ENCODE measurements around the gene ATXN7L2.
A peak's percentile ranks its signal among the peaks of the same experiment; 100 is the strongest.

ATXN7L2 gene

GRCh38 chr1:109498161-109498801 is 14.6 kb downstream of the ATXN7L2 start:
- DNase-seq (ENCODE audit: low spot score): no peak

GRCh38 chr1:109499081-109499480 is 15.4 kb downstream of the ATXN7L2 start:
- no peak for DNase-seq (ENCODE audit: low spot score)

DNA sequence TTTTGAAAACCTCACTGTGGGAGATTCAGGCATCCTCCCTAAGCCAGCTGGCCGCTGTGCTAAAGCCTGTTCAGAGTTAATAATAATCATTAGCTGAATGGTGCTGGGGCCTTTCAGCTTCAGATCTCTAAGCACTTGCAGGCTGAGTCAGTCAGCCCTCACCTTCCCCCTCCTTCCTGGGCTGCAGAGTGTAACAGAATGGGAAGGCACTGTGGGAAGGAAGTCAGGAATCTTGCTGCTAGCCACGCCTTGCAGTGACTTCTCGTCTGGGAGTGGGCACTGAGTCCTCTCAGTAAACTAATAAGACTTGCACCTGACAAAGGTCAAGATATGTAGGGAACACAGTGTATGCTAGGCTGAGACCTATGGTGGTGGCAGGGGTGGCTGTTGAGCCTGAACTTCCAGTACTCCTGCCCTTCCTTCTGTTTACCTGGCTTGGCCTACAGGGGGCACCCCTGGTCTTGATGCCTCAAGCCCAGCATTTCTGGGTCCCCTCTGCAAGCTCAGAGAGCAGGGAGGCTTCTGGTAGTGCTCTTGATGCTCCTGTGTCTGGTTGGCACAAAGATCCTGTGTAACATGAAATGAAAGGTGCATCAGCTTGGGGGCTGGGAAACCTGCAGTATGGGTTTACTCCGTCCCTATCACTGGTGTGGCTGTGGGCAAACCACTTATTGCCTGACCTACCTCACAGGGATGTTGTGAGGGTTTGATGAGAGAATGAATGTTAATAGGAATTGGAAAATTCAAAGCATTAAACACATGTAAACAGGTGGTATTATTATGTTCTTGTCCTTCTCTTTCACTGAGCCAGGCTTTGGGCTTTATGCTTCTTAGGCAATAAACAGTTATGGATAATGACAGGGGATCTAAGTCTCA is 16.2 kb downstream of the ATXN7L2 start:
- DNase-seq (ENCODE audit: low spot score): peak; percentile 34

DNA sequence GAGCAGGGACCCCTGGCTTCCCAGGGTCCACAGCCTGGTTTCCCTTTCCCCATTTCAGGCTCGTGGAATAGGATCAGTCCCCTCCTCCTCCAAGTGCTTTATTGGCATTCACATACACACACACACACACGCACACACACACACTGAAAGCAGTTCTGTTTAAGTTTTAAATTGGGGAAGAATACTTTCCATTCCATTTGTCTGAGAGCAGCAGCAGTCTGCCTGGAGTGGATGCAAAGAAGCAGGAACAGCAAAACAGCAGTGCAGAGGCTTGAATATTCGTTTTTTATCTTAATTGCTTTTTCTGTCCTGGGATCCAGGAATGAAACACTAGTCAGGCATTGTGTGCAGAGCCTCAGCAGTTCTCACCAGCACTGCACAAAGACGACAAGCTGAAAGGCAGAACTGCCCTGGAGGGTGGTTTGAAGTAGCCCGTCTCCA is 17.3 kb downstream of the ATXN7L2 start:
- no peak for DNase-seq (ENCODE audit: low spot score)

DNA sequence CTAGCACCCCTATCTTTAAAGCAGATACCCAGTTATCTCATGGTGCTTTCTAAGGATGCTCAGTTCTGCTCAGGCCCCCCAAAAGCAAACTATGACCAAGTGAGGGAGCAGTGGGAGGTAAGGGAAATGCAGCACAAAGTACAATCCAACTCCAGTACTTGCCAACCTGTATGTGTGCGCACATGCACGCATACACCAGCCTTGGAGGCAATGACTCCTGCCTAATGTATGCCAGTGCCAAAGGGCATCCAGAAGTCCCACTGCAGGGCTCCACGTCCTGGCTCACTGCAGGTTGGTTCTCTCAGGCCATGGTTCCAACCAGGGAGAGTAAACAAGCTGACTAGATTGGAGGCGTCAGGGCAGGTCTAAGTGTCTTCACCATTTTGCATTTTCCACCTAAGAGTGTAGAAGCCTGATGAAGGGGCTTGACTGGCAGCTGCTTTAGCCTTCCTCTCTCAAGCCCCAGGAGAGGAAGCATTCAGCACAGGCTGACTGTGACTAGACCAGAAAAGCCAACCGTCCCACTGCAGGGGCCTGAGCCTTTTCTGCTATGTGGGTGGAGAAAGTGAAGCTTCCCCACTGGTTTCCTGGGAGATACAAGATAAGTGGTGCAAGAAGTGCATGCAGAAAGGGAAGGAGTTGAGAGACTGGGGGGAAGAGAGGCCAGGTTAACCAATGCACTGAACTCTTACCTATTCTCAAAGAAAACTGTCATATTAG is 18.1 kb downstream of the ATXN7L2 start:
- no peak for DNase-seq (ENCODE audit: low spot score)

DNA sequence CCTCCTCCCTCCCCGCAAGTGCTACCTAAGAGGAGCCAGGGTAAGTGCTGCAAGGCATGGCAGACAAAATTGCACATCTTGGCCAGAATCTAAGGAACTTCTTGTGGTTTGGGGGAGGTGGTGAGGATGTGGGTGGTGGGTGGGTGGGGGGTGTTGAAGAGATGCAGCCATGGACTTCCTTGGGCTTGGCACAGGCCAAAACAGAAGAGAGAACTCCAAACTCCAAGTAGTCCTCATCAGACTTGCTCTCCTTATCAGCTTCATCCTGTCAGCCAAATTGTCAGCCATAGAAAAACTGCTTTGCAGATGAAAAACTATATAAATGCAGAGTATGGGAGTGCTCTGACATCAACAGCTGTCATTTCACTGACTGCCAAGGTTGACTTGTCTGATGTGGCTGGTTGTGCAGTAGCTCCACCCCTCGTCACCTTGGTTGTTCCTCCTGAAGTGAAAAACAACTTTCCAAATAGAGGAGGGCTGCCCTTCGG is 18.7 kb downstream of the ATXN7L2 start:
- peak; percentile 9 for DNase-seq (ENCODE audit: low spot score)

DNA sequence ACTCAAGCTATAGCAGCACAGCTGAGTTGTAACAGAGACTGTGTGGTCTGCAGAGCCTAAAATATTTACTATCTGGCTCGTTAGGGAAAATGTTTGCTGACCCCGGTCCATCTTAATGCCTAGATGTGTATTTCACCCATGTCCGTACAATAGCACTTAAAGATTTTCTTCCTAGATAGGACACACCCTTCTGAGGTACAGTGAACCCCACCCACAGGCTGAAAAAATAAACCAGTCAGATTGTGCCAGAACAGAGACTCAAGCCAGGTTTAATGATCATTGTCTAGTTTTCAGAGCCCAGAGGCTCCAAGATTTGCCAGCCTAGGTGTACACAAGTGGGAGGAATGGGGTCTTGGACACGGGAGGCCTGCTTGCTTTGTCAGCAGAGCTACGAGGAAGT is 20.2 kb downstream of the ATXN7L2 start:
- no peak for DNase-seq (ENCODE audit: low spot score)

DNA sequence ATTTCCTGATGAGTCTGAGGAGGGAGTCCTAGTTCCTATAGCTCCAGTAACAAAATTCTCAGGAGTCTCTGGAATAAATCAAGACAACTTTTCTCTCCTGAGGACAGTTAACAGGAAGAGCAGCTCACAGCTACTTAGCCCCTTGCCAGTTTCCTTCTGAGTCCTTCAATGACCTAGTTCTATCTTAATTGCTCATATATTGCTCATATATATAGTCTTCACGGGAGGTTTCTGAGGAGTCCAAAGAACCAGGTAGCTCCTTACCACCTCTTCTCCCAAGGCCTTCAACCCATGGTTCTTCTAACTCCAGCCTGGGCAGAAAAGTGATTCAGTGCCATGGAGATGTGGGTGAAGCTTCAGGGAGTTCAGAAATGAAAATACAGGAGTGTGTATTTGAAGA is 21.3 kb downstream of the ATXN7L2 start:
- DNase-seq (ENCODE audit: low spot score): no peak

- no peak for DNase-seq (ENCODE audit: low spot score)
Measured at GRCh38 chr1:109508001-109508872, 24.5 kb downstream of the ATXN7L2 start.

- DNase-seq (ENCODE audit: low spot score): no peak
Measured at GRCh38 chr1:109508873-109509175, 25.1 kb downstream of the ATXN7L2 start.

DNA sequence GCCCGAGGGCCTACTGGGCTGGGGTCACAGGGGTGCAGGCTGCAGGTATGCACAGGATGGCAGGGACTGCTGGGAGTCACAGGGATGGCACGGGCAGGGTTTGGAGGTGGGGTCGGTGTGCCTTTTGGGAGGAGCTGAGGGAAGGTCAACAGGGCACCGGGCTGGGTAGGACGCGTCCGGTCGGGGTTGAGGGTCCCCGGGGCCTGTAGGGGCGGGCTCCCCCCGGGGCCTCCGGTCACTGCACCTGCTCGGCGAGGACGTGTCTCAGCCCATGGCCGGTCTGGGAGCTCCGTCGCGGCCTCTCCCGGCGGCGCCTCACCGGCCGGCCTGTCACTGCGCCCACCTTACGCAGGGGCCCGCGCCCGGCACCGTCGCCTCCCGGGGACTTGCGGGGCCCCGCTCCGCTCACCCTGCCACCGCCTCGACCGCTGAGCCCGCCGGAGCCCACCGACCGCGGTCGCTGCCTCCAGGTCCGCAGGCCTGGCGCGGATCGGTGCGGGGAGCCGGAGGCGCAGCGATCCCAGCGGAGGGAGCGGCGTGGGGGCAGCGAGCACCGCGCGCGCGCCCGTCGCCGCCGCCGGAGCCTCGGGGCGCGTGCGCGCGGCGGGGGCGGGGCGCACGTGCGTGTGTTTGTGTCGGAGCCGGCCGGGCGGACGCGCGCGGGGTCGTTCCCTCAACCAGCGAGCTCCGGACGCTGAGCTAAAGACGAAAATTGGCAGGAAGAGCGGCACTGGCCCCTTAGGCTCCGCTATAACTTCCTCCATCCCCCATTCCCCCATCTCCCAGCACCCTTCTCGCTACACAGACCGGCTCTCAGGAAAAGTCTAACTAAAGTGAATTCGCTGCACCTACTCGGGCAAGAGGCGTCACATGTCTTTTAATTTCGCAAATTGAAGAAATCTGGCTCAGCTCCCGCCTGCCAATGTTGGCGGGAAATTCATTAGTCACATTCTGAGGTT is 25.8 kb downstream of the ATXN7L2 start, which contains the start of gene AMIGO1:
Gene AMIGO1 (minus strand): TSS at position 552 of the 959 bp plus-strand sequence. CDS start 815 bp downstream, outside the sequence.
- peak; percentile 19 for DNase-seq (ENCODE audit: low spot score)

DNA sequence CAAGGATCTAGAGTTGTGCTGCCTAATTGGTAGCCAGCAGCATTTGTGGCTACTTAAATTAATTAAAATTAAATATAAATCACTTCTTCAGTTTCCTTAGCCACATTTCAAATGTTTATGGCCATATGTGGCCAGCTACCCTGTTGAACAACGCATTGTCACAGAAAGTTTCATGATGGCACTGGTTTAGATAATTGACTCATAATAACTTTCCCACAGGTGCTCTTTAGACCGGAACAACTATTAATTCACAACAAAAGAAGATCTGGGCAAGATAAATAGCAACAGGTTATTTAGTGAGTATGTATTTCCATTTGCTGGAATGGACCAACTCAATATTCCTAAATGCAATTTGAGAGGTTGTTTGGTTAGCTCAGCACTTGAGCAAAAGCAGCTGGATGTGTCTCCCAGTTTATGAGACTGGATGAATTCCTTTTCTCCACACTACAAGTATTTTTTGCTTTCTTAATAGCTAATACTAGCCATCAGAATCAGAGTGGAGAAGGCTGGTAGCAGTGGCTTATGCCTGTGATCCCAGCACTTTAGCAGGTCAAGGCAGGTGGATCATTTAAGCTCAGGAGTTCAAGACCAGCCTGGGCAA is 29.5 kb downstream of the ATXN7L2 start:
- no peak for DNase-seq (ENCODE audit: low spot score)

- DNase-seq (ENCODE audit: low spot score): no peak
Measured at GRCh38 chr1:109514846-109515245, 31.1 kb downstream of the ATXN7L2 start.

DNA sequence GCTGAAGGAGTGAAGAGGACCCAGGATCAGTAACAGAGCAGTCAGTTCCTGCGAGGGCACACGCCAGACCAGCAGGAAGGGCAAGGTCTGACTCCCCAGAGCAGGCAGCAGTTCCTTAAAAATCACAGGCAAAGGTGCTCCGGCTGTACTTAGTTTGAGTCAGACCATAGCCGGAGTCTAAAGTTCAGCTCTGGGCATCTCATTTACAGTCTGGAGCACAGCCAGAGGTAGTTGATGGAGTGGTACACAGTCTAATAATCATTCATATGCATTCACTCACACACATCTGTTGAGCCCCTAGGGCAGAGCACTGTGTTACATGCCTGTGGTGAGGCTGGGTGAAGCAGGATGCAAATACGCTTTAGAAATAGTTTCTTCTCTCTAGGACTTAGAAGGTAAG is 33.2 kb downstream of the ATXN7L2 start:
- DNase-seq (ENCODE audit: low spot score): no peak

DNA sequence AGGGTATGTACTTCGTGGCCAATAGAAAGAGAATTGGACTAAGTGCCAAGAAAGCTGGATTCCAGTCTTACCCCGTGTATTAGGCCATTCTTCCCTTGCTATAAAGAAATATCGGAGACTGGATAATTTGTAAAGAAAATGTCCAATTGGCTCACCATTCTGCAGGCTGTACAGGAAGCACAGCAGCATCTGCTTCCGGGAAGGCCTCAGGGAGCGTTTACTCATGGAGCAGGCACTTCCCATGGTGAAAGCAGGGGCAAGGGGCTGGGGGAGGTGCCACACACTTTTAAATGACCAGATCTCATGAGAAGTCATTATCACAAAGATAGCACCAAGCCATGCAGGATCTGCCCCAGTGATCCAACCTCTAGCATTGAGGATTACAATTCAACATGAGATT is 33.6 kb downstream of the ATXN7L2 start:
- DNase-seq (ENCODE audit: low spot score): no peak

DNA sequence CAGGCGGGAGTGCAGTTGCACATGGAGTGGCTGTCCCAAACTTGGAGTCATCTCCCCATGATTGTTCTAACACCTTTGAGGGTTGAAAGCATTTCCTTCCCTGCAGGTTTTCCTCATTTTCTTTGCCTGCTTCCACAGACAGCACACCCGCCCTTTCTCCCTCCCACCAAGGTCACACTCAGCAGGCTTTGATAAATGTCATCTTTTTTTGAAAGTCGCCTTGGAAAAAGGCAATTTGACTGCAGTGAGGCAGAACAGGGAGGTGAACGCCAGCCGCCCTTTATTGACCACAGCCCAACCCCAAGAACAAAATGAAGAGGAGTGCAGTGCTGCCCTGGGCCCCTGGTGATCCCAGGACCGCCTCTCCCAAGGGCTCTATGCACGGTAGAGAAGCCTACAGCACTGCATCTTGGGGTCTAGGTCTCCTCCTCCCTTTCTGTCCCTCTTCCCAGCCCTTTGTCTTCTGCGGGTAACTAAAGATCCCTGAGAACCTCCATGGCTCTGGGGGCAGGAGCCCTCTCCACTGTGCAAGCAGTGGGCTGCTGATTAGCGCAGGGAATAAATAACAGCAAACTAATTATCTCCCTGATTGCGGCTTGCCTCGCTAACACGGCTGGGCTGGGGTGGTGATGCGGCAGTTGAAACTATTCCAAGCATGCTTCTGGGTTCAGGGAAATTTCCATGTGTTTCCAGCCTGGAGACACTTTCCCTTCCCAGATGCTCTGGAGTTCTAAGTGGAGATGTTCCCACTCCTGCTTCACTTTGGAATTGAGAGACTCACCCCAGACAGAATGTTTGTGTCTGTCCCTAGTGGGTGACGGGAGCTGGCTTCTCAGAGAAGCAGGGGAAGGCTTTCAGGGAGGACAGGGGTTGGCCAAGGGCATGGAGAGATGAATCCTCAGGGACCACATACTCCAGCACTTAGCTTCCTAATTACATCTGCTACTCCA is 37.6 kb downstream of the ATXN7L2 start:
- no peak for DNase-seq (ENCODE audit: low spot score)

- no peak for DNase-seq (ENCODE audit: low spot score)
Measured at GRCh38 chr1:109522026-109522425, 38.3 kb downstream of the ATXN7L2 start.

GRCh38 chr1:109523706-109524105 is 40.0 kb downstream of the ATXN7L2 start:
- no peak for DNase-seq (ENCODE audit: low spot score)
